ENCODE results near the gene DAP.

- TF ChIP-seq CTCF (IDR thresholded peaks at IDR 0.05) (no peak), POLR2AphosphoS5 (IDR thresholded peaks at IDR 0.05) (no peak)
Observed at GRCh38 chr5:10690460-10691440, 70.3 kb downstream of the DAP start.
